ENCODE data around the gene PPOX. TPM values are rescaled to one million over a fixed set of nuclear protein-coding genes. Genes with fewer than 3 reads are reported as not detected.
A peak's percentile ranks its signal among the peaks of the same experiment; 100 is the strongest.

Gene PPOX
- total and polyA plus RNA-seq, 4 experiments from 2014 or later: 16.3 to 69.8 (median 42.5) TPM

DNA sequence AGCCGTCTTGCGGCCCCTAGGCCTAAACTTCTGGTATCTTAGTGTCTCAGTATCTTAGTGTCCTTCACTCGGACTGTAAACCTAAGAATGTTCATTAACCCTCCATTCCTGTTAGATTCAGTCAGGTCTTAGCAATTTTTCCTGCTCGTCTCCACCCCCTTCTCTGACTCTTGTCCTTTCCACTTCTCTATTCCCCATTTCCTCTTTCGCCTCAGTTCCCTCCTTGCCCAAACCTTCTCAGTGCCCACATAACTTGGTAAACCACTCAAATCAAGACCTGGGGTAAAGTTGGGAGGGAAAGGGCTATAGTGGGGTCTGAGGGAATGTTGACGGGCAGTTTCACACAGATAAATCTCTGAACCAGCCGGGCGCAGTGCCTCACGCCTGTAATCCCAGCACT is 48.1 kb downstream of the PPOX start:
- H3K4me3 Mint-ChIP-seq: no peak overlapping the region
- Histone ChIP-seq H3K4me1 (ENCODE audit: insufficient read depth, low read length) (peaks cover 17% of the 10 kb centered on the region), H3K36me3 (ENCODE audit: insufficient read depth, low read length) (peaks cover 48% of the 10 kb centered on the region), H3K4me3 (ENCODE audit: low read length in 2 of 2) (no peak overlapping the region), H3K27me3 (ENCODE audit: insufficient read depth, low read length) (no peaks in the 10 kb centered on the region), H3K9me3 (ENCODE audit: control insufficient read depth in 1 of 2, low read length in 2 of 2) (no peaks in the 10 kb centered on the region), H3K27ac (ENCODE audit: low read depth, low read length) (no peak overlapping the region)
- H3K27ac Mint-ChIP-seq: peak overlapping the region in 1 of 7 donors; percentile 51
- CTCF ChIA-PET (ENCODE audit: partially characterized antibody): no interaction called here
- peaks cover 17 to 43% (median 36%) of the 10 kb centered on the region in 4 donors for H3K4me1 Mint-ChIP-seq
- POLR2A ChIA-PET (ENCODE audit: partially characterized antibody): no interaction called here
- no peaks in the 10 kb centered on the region for H3K27me3 Mint-ChIP-seq
- H3K36me3 Mint-ChIP-seq: peaks cover 41 to 55% of the 10 kb centered on the region in 2 donors
- H3K9me3 Mint-ChIP-seq: no peaks in the 10 kb centered on the region
- intact Hi-C loops (cut with micrococcal nuclease): no loop called here
- DNase-seq: no peak

GRCh38 chr1:161215076-161215475 is 48.9 kb downstream of the PPOX start, which contains the start of gene FCER1G:
TSS of gene FCER1G (plus strand) at chr1:161215295. CDS start at chr1:161215322, 27 bp downstream.
- Histone ChIP-seq H3K36me3 (ENCODE audit: insufficient read depth, low read length) (peaks cover 42% of the 10 kb centered on the region), H3K27ac (ENCODE audit: low read depth, low read length) (no peak within 1 kb of the TSS), H3K4me1 (ENCODE audit: insufficient read depth, low read length) (peaks cover 13% of the 10 kb centered on the region), H3K27me3 (ENCODE audit: insufficient read depth, low read length) (no peaks in the 10 kb centered on the region), H3K9me3 (ENCODE audit: control insufficient read depth in 1 of 2, low read length in 2 of 2) (no peaks in the 10 kb centered on the region), H3K4me3 (ENCODE audit: low read length in 2 of 2) (no peak within 1 kb of the TSS)
- Mint-ChIP-seq H3K27me3 (no peaks in the 10 kb centered on the region), H3K4me1 (peaks cover 10 to 39% (median 30%) of the 10 kb centered on the region in 4 donors), H3K36me3 (peaks cover 33 to 48% of the 10 kb centered on the region in 2 donors), H3K4me3 (no peak within 1 kb of the TSS), H3K9me3 (no peaks in the 10 kb centered on the region), H3K27ac (peak within 1 kb of the TSS in 4 of 7 donors; percentile 3 to 83 (median 40))
- DNase-seq: no peak
- CTCF ChIA-PET (ENCODE audit: partially characterized antibody): interaction anchor here (2.2 to 3.2 kb wide), 2 partner anchors 12 to 167 kb away, joined by 8 to 40 read pairs; partner anchors contain the start of gene TOMM40L
- intact Hi-C loops (cut with micrococcal nuclease): no loop called here
- POLR2A ChIA-PET (ENCODE audit: partially characterized antibody): interaction anchor here (0.7 to 1.4 kb wide), 4 partner anchors 11 to 17 kb away, joined by 3 to 5 read pairs (median 4); partner anchors contain the start of genes ADAMTS4, NDUFS2 and TOMM40L

DNA sequence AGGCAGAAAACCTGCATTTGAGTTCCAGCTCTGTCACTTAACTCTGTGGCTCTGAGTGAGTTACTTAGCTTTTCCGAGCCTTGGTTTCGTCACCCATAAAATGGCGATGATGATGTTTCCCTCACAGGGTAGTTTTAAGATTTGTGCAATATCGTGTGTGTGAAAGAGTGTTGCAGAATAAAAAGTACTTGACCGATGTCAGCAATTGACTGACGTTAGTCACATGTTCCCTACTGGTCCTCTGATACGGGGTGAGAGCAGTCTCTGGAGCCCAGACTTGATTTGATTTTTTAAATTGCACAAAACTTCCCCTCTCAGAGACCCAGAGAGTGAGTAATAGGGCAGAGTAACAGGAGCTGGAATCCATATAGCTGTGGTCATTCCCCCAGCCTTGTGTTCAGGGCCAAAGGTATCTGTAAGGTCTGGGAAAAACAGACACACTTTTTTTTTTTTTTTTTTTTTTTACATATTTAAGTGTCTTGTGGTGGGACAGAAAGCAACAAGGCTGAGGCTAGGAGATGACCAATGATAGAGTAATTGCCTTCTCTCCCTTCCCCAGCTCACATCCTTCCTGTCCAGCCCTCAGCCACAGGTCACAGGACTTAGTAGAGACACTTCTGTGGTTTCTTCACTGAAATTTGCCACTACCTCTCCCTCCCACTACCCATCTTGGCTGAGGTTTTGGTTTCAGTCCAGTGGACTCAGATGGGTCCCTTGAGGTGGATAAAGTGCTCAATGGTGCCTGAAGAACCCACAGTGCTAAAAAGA is 50.9 kb downstream of the PPOX start:
- DNase-seq: no peak
- CTCF ChIA-PET (ENCODE audit: partially characterized antibody): interaction anchor here (1.1 to 3.2 kb wide), 4 partner anchors 10 to 165 kb away, joined by 4 to 40 read pairs (median 6); partner anchors contain the start of gene TOMM40L
- H3K9me3 ChIP-seq (ENCODE audit: control insufficient read depth in 1 of 2, low read length in 2 of 2): no peaks in the 10 kb centered on the region
- POLR2A ChIA-PET (ENCODE audit: partially characterized antibody): interaction anchor here (0.7 to 4.3 kb wide), 3 partner anchors 8 to 51 kb away, joined by 3 to 27 read pairs (median 4); partner anchors contain the start of genes NDUFS2, PPOX and TOMM40L
- Mint-ChIP-seq H3K4me1 (peaks cover 9 to 37% (median 29%) of the 10 kb centered on the region in 4 donors), H3K36me3 (peaks cover 20 to 29% of the 10 kb centered on the region in 2 donors), H3K27ac (peak overlapping the region in 5 of 7 donors; percentile 4 to 67 (median 12)), H3K9me3 (no peaks in the 10 kb centered on the region), H3K4me3 (no peak overlapping the region), H3K27me3 (no peaks in the 10 kb centered on the region)
- H3K4me3 ChIP-seq (ENCODE audit: low read length in 2 of 2): no peak overlapping the region
- no peak overlapping the region for H3K27ac ChIP-seq (ENCODE audit: low read depth, low read length)
- intact Hi-C loops (cut with micrococcal nuclease): no loop called here
- peaks cover 22% of the 10 kb centered on the region for H3K36me3 ChIP-seq (ENCODE audit: insufficient read depth, low read length)
- no peaks in the 10 kb centered on the region for H3K27me3 ChIP-seq (ENCODE audit: insufficient read depth, low read length)
- peaks cover 13% of the 10 kb centered on the region for H3K4me1 ChIP-seq (ENCODE audit: insufficient read depth, low read length)

DNA sequence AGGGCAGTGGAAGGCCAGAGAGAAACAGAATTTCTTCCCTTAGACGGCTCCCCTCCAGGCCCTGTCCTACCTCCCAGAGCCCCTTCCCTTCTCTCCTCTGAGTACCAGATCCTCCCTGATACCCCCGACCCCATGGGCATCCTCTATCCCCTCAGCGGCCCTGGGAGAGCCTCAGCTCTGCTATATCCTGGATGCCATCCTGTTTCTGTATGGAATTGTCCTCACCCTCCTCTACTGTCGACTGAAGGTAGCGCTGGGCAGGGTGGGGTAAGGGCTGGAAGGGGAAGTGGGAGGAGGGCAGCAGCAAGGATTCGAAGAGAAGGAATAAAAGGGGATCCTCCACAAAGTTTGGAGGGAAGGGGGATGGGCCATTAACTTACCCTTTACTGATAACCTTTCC is 51.6 kb downstream of the PPOX start:
- intact Hi-C loops (cut with micrococcal nuclease): no loop called here
- Mint-ChIP-seq H3K9me3 (no peaks in the 10 kb centered on the region), H3K36me3 (peaks cover 17 to 23% of the 10 kb centered on the region in 2 donors), H3K27me3 (no peaks in the 10 kb centered on the region), H3K4me3 (no peak overlapping the region), H3K4me1 (peaks cover 9 to 37% (median 29%) of the 10 kb centered on the region in 4 donors), H3K27ac (peak overlapping the region in 3 of 7 donors; percentile 20 to 53 (median 48))
- Histone ChIP-seq H3K9me3 (ENCODE audit: control insufficient read depth in 1 of 2, low read length in 2 of 2) (no peaks in the 10 kb centered on the region), H3K36me3 (ENCODE audit: insufficient read depth, low read length) (peaks cover 16% of the 10 kb centered on the region), H3K27ac (ENCODE audit: low read depth, low read length) (no peak overlapping the region), H3K4me1 (ENCODE audit: insufficient read depth, low read length) (peaks cover 13% of the 10 kb centered on the region), H3K4me3 (ENCODE audit: low read length in 2 of 2) (no peak overlapping the region), H3K27me3 (ENCODE audit: insufficient read depth, low read length) (no peaks in the 10 kb centered on the region)
- POLR2A ChIA-PET (ENCODE audit: partially characterized antibody): interaction anchor here (0.7 to 4.3 kb wide), 4 partner anchors 8 to 36 kb away, joined by 3 to 27 read pairs (median 4); partner anchors contain the start of genes NDUFS2 and TOMM40L
- CTCF ChIA-PET (ENCODE audit: partially characterized antibody): interaction anchor here (1.1 to 3.2 kb wide), 2 partner anchors 9 to 15 kb away, joined by 4 to 40 read pairs; partner anchors contain the start of gene TOMM40L
- DNase-seq: no peak

- Histone ChIP-seq H3K9me3 (ENCODE audit: control insufficient read depth in 1 of 2, low read length in 2 of 2) (no peaks in the 10 kb centered on the region), H3K4me1 (ENCODE audit: insufficient read depth, low read length) (peaks cover 13% of the 10 kb centered on the region), H3K36me3 (ENCODE audit: insufficient read depth, low read length) (peaks cover 10% of the 10 kb centered on the region), H3K27ac (ENCODE audit: low read depth, low read length) (no peak overlapping the region), H3K27me3 (ENCODE audit: insufficient read depth, low read length) (no peaks in the 10 kb centered on the region), H3K4me3 (ENCODE audit: low read length in 2 of 2) (no peak overlapping the region)
- Mint-ChIP-seq H3K36me3 (peaks cover 11 to 17% of the 10 kb centered on the region in 2 donors), H3K9me3 (no peaks in the 10 kb centered on the region), H3K27ac (peak overlapping the region in 6 of 7 donors; percentile 20 to 79 (median 58)), H3K4me1 (peaks cover 9 to 37% (median 29%) of the 10 kb centered on the region in 4 donors), H3K27me3 (no peaks in the 10 kb centered on the region), H3K4me3 (peak overlapping the region in 1 of 8 donors; percentile 3)
- intact Hi-C loops (cut with micrococcal nuclease): no loop called here
- no peak for DNase-seq
- POLR2A ChIA-PET (ENCODE audit: partially characterized antibody): interaction anchor here (0.9 to 4.3 kb wide), 3 partner anchors 13 to 36 kb away, joined by 4 to 27 read pairs (median 4); partner anchors contain the start of gene NDUFS2
- CTCF ChIA-PET (ENCODE audit: partially characterized antibody): interaction anchor here (1.0 to 13.2 kb wide), 11 partner anchors 8 to 167 kb away, joined by 3 to 245 read pairs (median 4); partner anchors contain the start of genes NDUFS2, PPOX and SDHC
These were observed 52.3 kb downstream of the PPOX start for GRCh38 chr1:161218301-161219077.

- Histone ChIP-seq H3K4me3 (ENCODE audit: low read length in 2 of 2) (no peak overlapping the region), H3K27ac (ENCODE audit: low read depth, low read length) (no peak overlapping the region), H3K36me3 (ENCODE audit: insufficient read depth, low read length) (peaks cover 2% of the 10 kb centered on the region), H3K4me1 (ENCODE audit: insufficient read depth, low read length) (peaks cover 13% of the 10 kb centered on the region), H3K9me3 (ENCODE audit: control insufficient read depth in 1 of 2, low read length in 2 of 2) (no peaks in the 10 kb centered on the region), H3K27me3 (ENCODE audit: insufficient read depth, low read length) (no peaks in the 10 kb centered on the region)
- intact Hi-C loops (cut with micrococcal nuclease): no loop called here
- Mint-ChIP-seq H3K9me3 (no peaks in the 10 kb centered on the region), H3K4me3 (no peak overlapping the region), H3K27ac (peak overlapping the region in 3 of 7 donors; percentile 1 to 47 (median 8)), H3K27me3 (no peaks in the 10 kb centered on the region), H3K36me3 (peaks cover 3 to 9% of the 10 kb centered on the region in 2 donors), H3K4me1 (peaks cover 12 to 37% (median 29%) of the 10 kb centered on the region in 4 donors)
- ChIA-PET POLR2A (ENCODE audit: partially characterized antibody) (interaction anchor here (0.9 to 4.3 kb wide), 4 partner anchors 14 to 54 kb away, joined by 4 to 27 read pairs (median 4); partner anchors contain the start of genes NDUFS2 and PPOX), CTCF (ENCODE audit: partially characterized antibody) (interaction anchor here (0.7 to 13.2 kb wide), 13 partner anchors 9 to 166 kb away, joined by 3 to 245 read pairs (median 4); partner anchors contain the start of genes ADAMTS4, NDUFS2, PPOX and SDHC)
- no peak for DNase-seq
These were observed 53.1 kb downstream of the PPOX start for GRCh38 chr1:161219078-161219892.
